Activated naive CD4-positive, alpha-beta T cell treated with anti-CD3 and anti-CD28 coated beads, Interleukin-2, amount 10 ng/mL, durations not matched to agents 5 hours and 36 hours (primary cell): ENCODE results near the gene IL5. TPM values are rescaled to one million over a fixed set of nuclear protein-coding genes. Genes with fewer than 3 reads are reported as not detected.

Experiments
- total RNA-seq, 2 experiments: library from RNA; stranded (reverse); gene quantifications; one replicate each; pipeline ENCODE4 v1.2.3, GENCODE V29; 2021

Gene IL5
- 1 to 10 TPM in 1 of 2 experiments, under 1 TPM in 1; 0.48 to 1.5 TPM for total RNA-seq

GRCh38 chr5:132543472-132544201, at the start of gene IL5:
Gene IL5 (minus strand): TSS chr5:132543522. CDS start chr5:132543478, 44 bp downstream.

GRCh38 chr5:132556763-132557477, 13.6 kb upstream of the IL5 start, which contains the start of gene RAD50:
Gene RAD50 (plus strand): TSS chr5:132556977. CDS start chr5:132557325, 348 bp downstream.

Other genes with a start within 250 kb of the IL5 start
- gene SLC22A4, start 249.1 kb downstream of the IL5 start, total RNA-seq, result not detected
- gene SLC22A5, start 173.8 kb downstream of the IL5 start, total RNA-seq, result 1 to 10 TPM; 2.8 to 3.2 TPM
- 100 to 1,000 TPM; 321 to 353 TPM for gene IRF1, start 52.7 kb downstream of the IL5 start, total RNA-seq
- 10 to 100 TPM; 30.4 to 36.7 TPM for gene RAD50, start 13.5 kb upstream of the IL5 start, total RNA-seq
- gene IL13, start 114.7 kb upstream of the IL5 start, total RNA-seq, result 1 to 10 TPM; 2.7 to 4.9 TPM
- 1 to 10 TPM in 1 of 2 experiments, under 1 TPM in 1; 0.55 to 1.2 TPM for gene IL4, start 130.5 kb upstream of the IL5 start, total RNA-seq
- gene KIF3A, start 194.0 kb upstream of the IL5 start, total RNA-seq, result 1 to 10 TPM; 7.9 to 9.8 TPM
- 1 to 10 TPM; 7.7 to 8.4 TPM for gene CCNI2, start 203.9 kb upstream of the IL5 start, total RNA-seq
- 10 to 100 TPM; 18.0 to 19.2 TPM for gene SEPTIN8, start 233.7 kb upstream of the IL5 start, total RNA-seq